H1 (cell line): Measurements from ENCODE around the gene ADAMTS6. TPM values are rescaled to one million over a fixed set of nuclear protein-coding genes. Genes with fewer than 3 reads are reported as not detected.
A peak's percentile ranks its signal among the peaks of the same experiment; 100 is the strongest.

Experiments
- CBX5 ChIP-seq: fragments of 300-800, 300-1000 bp; sonication (generic); IDR thresholded peaks from 2 replicates; pipeline ENCODE4 v1.7.1; 2016; ENCODE audit warnings: antibody characterized with exemption, low read length, low read depth
- NANOG ChIP-seq: IDR thresholded peaks from 2 replicates; pipeline ENCODE4 v1.6.1; 2011; ENCODE audit warnings: low read length, low read depth, mild to moderate bottlenecking, inconsistent platforms; ENCODE audit not compliant: insufficient read depth, poor library complexity, severe bottlenecking
- POU5F1 ChIP-seq: IDR thresholded peaks from 2 replicates; pipeline ENCODE4 v1.6.1; 2011; ENCODE audit warnings: low read depth, mild to moderate bottlenecking, low read length, moderate library complexity
- SP2 ChIP-seq: IDR thresholded peaks from 2 replicates; pipeline ENCODE4 v1.6.1; 2012; ENCODE audit warnings: mild to moderate bottlenecking, low read length, inconsistent platforms
- polyA plus RNA-seq, 7 experiments: library from polyadenylated mRNA; depleted of rRNA in 3 of 7; stranded (reverse) in 5 of 7; unstranded in 2 of 7; fragments of >200 nt in 5 of 7; fragments of 200-250 nt in 2 of 7; gene quantifications; 1 replicate in 5 of 7; 2 replicates in 1 of 7; 4 replicates in 1 of 7; pipeline versions ENCODE4 v1.2.1 to v1.2.3, GENCODE V29; 2011 to 2013; ENCODE audit warnings: missing spikeins in 2 of 7, mixed read lengths in 2 of 7
- total RNA-seq: library from RNA; stranded (reverse); fragmentation: NEBNext Ultra II Directional; extraction: Animal tissue kit (Norgen Biotek cat#: 25700); gene quantifications from 2 replicates; pipeline ENCODE4 v1.2.1, GENCODE V29; 2021
- TF ChIP-seq, protein P1 (sequence below): fragments of 300-600 bp; sonication (generic); IDR thresholded peaks from 2 replicates; pipeline ENCODE4 v1.7.1; 2012; ENCODE audit warnings: low read length, moderate library complexity, mild to moderate bottlenecking, inconsistent platforms; ENCODE audit not compliant: insufficient replicate concordance

The ADAMTS6 gene
- total and polyA plus RNA-seq, 2 of the 8 experiments (the other 6 are each of a cell fraction or from before 2014, with no cell fraction given), result 0.74 to 2.4 TPM

DNA sequence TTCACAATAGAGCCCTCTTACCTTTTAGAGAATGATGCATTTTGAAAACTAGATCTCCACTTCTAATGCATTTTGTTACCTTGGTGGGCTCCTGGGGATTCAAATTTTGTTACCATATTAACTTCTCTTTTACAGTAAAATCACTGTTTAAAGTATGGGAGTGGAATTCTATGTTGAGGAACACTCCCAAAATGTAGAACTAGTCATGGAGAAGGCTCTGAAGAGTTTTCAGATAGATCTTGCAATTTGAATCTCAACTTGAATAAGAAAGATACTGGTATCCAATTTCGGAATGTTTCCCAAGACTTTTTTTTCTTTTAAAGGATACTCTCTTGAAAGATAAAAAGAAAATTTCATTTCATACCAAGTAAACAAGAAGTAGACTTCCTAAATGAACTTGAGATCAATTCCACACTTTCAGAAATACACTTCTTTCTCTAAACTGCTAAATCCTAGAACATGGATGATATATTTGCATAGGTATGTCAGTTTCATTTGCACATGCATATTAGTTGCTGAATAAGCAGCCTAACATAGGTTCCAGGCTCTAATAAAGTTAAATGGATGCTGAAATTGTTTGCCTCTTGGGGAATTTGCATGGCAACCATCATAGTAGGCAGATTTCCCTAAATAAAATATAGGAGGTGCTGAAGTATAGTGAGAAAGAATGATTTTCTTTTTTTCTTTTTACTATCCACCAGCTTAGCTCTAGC, 205.4 kb downstream of the ADAMTS6 start (continued):
- TF ChIP-seq, protein P1, sequence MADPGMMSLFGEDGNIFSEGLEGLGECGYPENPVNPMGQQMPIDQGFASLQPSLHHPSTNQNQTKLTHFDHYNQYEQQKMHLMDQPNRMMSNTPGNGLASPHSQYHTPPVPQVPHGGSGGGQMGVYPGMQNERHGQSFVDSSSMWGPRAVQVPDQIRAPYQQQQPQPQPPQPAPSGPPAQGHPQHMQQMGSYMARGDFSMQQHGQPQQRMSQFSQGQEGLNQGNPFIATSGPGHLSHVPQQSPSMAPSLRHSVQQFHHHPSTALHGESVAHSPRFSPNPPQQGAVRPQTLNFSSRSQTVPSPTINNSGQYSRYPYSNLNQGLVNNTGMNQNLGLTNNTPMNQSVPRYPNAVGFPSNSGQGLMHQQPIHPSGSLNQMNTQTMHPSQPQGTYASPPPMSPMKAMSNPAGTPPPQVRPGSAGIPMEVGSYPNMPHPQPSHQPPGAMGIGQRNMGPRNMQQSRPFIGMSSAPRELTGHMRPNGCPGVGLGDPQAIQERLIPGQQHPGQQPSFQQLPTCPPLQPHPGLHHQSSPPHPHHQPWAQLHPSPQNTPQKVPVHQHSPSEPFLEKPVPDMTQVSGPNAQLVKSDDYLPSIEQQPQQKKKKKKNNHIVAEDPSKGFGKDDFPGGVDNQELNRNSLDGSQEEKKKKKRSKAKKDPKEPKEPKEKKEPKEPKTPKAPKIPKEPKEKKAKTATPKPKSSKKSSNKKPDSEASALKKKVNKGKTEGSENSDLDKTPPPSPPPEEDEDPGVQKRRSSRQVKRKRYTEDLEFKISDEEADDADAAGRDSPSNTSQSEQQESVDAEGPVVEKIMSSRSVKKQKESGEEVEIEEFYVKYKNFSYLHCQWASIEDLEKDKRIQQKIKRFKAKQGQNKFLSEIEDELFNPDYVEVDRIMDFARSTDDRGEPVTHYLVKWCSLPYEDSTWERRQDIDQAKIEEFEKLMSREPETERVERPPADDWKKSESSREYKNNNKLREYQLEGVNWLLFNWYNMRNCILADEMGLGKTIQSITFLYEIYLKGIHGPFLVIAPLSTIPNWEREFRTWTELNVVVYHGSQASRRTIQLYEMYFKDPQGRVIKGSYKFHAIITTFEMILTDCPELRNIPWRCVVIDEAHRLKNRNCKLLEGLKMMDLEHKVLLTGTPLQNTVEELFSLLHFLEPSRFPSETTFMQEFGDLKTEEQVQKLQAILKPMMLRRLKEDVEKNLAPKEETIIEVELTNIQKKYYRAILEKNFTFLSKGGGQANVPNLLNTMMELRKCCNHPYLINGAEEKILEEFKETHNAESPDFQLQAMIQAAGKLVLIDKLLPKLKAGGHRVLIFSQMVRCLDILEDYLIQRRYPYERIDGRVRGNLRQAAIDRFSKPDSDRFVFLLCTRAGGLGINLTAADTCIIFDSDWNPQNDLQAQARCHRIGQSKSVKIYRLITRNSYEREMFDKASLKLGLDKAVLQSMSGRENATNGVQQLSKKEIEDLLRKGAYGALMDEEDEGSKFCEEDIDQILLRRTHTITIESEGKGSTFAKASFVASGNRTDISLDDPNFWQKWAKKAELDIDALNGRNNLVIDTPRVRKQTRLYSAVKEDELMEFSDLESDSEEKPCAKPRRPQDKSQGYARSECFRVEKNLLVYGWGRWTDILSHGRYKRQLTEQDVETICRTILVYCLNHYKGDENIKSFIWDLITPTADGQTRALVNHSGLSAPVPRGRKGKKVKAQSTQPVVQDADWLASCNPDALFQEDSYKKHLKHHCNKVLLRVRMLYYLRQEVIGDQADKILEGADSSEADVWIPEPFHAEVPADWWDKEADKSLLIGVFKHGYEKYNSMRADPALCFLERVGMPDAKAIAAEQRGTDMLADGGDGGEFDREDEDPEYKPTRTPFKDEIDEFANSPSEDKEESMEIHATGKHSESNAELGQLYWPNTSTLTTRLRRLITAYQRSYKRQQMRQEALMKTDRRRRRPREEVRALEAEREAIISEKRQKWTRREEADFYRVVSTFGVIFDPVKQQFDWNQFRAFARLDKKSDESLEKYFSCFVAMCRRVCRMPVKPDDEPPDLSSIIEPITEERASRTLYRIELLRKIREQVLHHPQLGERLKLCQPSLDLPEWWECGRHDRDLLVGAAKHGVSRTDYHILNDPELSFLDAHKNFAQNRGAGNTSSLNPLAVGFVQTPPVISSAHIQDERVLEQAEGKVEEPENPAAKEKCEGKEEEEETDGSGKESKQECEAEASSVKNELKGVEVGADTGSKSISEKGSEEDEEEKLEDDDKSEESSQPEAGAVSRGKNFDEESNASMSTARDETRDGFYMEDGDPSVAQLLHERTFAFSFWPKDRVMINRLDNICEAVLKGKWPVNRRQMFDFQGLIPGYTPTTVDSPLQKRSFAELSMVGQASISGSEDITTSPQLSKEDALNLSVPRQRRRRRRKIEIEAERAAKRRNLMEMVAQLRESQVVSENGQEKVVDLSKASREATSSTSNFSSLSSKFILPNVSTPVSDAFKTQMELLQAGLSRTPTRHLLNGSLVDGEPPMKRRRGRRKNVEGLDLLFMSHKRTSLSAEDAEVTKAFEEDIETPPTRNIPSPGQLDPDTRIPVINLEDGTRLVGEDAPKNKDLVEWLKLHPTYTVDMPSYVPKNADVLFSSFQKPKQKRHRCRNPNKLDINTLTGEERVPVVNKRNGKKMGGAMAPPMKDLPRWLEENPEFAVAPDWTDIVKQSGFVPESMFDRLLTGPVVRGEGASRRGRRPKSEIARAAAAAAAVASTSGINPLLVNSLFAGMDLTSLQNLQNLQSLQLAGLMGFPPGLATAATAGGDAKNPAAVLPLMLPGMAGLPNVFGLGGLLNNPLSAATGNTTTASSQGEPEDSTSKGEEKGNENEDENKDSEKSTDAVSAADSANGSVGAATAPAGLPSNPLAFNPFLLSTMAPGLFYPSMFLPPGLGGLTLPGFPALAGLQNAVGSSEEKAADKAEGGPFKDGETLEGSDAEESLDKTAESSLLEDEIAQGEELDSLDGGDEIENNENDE, result peak; percentile 45
- TF ChIP-seq NANOG (no peak), POU5F1 (no peak), SP2 (no peak), CBX5 (no peak)
